BLaER1 treated with 17β-estradiol and CSF1 and Interleukin-3, amounts not matched to agents 10 nM and 100 nM (cell line): ENCODE data around the gene ATP11A.

ENCODE experiments used
- H3K27ac ChIP-seq, 11 experiments: shearing (Covaris generic); formaldehyde crosslinking; 2 replicates each; pipeline ENCODE4 v1.8.1; 2022
- H3K27me3 ChIP-seq, 11 experiments: shearing (Covaris generic); formaldehyde crosslinking; 2 replicates each; pipeline ENCODE4 v1.8.1; 2022
- H3K36me3 ChIP-seq, 11 experiments: shearing (Covaris generic); formaldehyde crosslinking; 2 replicates each; pipeline ENCODE4 v1.8.1; 2022
- H3K4me1 ChIP-seq, 10 experiments: shearing (Covaris generic); formaldehyde crosslinking; 2 replicates each; pipeline ENCODE4 v1.8.1; 2022
- H3K4me2 ChIP-seq, 11 experiments: shearing (Covaris generic); formaldehyde crosslinking; 2 replicates each; pipeline ENCODE4 v1.8.1; 2022
- H3K4me3 ChIP-seq, 10 experiments: shearing (Covaris generic); formaldehyde crosslinking; 2 replicates each; pipeline ENCODE4 v1.8.1; 2022
- H3K9ac ChIP-seq, 11 experiments: shearing (Covaris generic); formaldehyde crosslinking; 2 replicates each; pipeline ENCODE4 v1.8.1; 2022
- H3K9me3 ChIP-seq, 11 experiments: shearing (Covaris generic); formaldehyde crosslinking; replicated peaks in 1 of 11; 2 replicates each; pipeline ENCODE4 v1.8.1; 2022
- H4K20me1 ChIP-seq, 11 experiments: shearing (Covaris generic); formaldehyde crosslinking; 2 replicates each; pipeline ENCODE4 v1.8.1; 2022
- Cebpa-rat ChIP-seq, 11 experiments: shearing (Covaris generic); IDR thresholded peaks; 2 replicates each; pipeline ENCODE4 v1.8.1; 2022

ATP11A gene

GRCh38 chr13:112902101-112902651, 212.3 kb downstream of the ATP11A start:
- Histone ChIP-seq H3K9ac (no peak overlapping the region), H3K4me3 (no peak overlapping the region), H3K27ac (no peak overlapping the region), H3K4me2 (no peak overlapping the region), H4K20me1 (peaks cover 0 to 24% (median 6%) of the 10 kb centered on the region in 11 experiments; a peak in 6 of 22 replicates), H3K9me3 (peaks cover 37 to 44% (median 41%) of the 10 kb centered on the region in 11 experiments), H3K4me1 (peaks cover 0 to 8% (median 3%) of the 10 kb centered on the region in 10 experiments; a peak in 7 of 20 replicates), H3K36me3 (peaks cover 0 to 6% (median 0%) of the 10 kb centered on the region in 11 experiments; a peak in 3 of 22 replicates), H3K27me3 (peaks cover 79 to 100% (median 99%) of the 10 kb centered on the region in 11 experiments)
- no peak for TF ChIP-seq Cebpa-rat (IDR thresholded peaks at IDR 0.05)

- H3K9me3 ChIP-seq, result peaks cover 37 to 44% (median 41%) of the 10 kb centered on the region in 11 experiments
- H3K4me1 ChIP-seq, result peaks cover 0 to 13% (median 8%) of the 10 kb centered on the region in 10 experiments; a peak in 16 of 20 replicates
- peaks cover 0 to 6% (median 0%) of the 10 kb centered on the region in 11 experiments; a peak in 3 of 22 replicates for H3K36me3 ChIP-seq
- no peak overlapping the region for H3K4me2 ChIP-seq
- no peak for TF ChIP-seq Cebpa-rat (IDR thresholded peaks at IDR 0.05)
- peaks cover 82 to 100% (median 99%) of the 10 kb centered on the region in 11 experiments for H3K27me3 ChIP-seq
- H3K27ac ChIP-seq, result no peak overlapping the region
- H3K9ac ChIP-seq, result no peak overlapping the region
- no peak overlapping the region for H3K4me3 ChIP-seq
- peaks cover 0 to 19% (median 6%) of the 10 kb centered on the region in 11 experiments; a peak in 10 of 22 replicates for H4K20me1 ChIP-seq
Measured at GRCh38 chr13:112902669-112903068, 212.8 kb downstream of the ATP11A start.

- Histone ChIP-seq H3K36me3 (peaks cover 0 to 6% (median 0%) of the 10 kb centered on the region in 11 experiments; a peak in 3 of 22 replicates), H3K27me3 (peaks cover 86 to 100% (median 99%) of the 10 kb centered on the region in 11 experiments), H3K4me2 (no peak overlapping the region), H3K4me1 (peaks cover 3 to 17% (median 12%) of the 10 kb centered on the region in 10 experiments), H3K4me3 (no peak overlapping the region), H3K27ac (no peak overlapping the region), H3K9ac (no peak overlapping the region), H3K9me3 (peaks cover 37 to 44% (median 41%) of the 10 kb centered on the region in 11 experiments), H4K20me1 (peaks cover 0 to 24% (median 9%) of the 10 kb centered on the region in 11 experiments; a peak in 11 of 22 replicates)
- TF ChIP-seq Cebpa-rat (IDR thresholded peaks at IDR 0.05), result no peak
Measured at GRCh38 chr13:112903071-112903577, 213.3 kb downstream of the ATP11A start.

- peaks cover 8 to 23% (median 18%) of the 10 kb centered on the region in 10 experiments for H3K4me1 ChIP-seq
- peaks cover 37 to 44% (median 41%) of the 10 kb centered on the region in 11 experiments for H3K9me3 ChIP-seq
- H4K20me1 ChIP-seq, result peaks cover 0 to 27% (median 13%) of the 10 kb centered on the region in 11 experiments; a peak in 16 of 22 replicates
- H3K27me3 ChIP-seq, result peaks cover 88 to 100% (median 95%) of the 10 kb centered on the region in 11 experiments
- H3K36me3 ChIP-seq, result peaks cover 0 to 6% (median 0%) of the 10 kb centered on the region in 11 experiments; a peak in 3 of 22 replicates
- H3K4me3 ChIP-seq, result no peak overlapping the region
- no peak for TF ChIP-seq Cebpa-rat (IDR thresholded peaks at IDR 0.05)
- no peak overlapping the region for H3K9ac ChIP-seq
- H3K4me2 ChIP-seq, result no peak overlapping the region
- H3K27ac ChIP-seq, result no peak overlapping the region
Measured at GRCh38 chr13:112903606-112904195, 213.9 kb downstream of the ATP11A start.

- Histone ChIP-seq H3K4me1 (peaks cover 16 to 31% (median 26%) of the 10 kb centered on the region in 10 experiments), H4K20me1 (peaks cover 0 to 29% (median 21%) of the 10 kb centered on the region in 11 experiments; a peak in 17 of 22 replicates)
- TF ChIP-seq Cebpa-rat (IDR thresholded peaks at IDR 0.05), result 0 out of 22 replicates have a peak, but pooled peaks of 1 of the 11 experiments have one; percentile 11
Measured at GRCh38 chr13:112904436-112904960, 214.7 kb downstream of the ATP11A start.

GRCh38 chr13:112905086-112905485, 215.2 kb downstream of the ATP11A start:
- no peak overlapping the region for H3K4me2 ChIP-seq

More at GRCh38 chr13:112904436-112904960, 214.7 kb downstream of the ATP11A start:
- Histone ChIP-seq H3K27ac (no peak overlapping the region), H3K36me3 (peaks cover 0 to 6% (median 0%) of the 10 kb centered on the region in 11 experiments; a peak in 3 of 22 replicates), H3K9me3 (peaks cover 37 to 44% (median 41%) of the 10 kb centered on the region in 11 experiments), H3K27me3 (peaks cover 89 to 100% (median 95%) of the 10 kb centered on the region in 11 experiments), H3K9ac (no peak overlapping the region), H3K4me2 (no peak overlapping the region), H3K4me3 (no peak overlapping the region; a peak in 1 of 20 replicates)

GRCh38 chr13:112905619-112905989, 215.8 kb downstream of the ATP11A start:
- Histone ChIP-seq H3K9me3 (peaks cover 37 to 44% (median 41%) of the 10 kb centered on the region in 11 experiments), H3K4me1 (peaks cover 19 to 39% (median 36%) of the 10 kb centered on the region in 10 experiments), H3K27ac (no peak overlapping the region), H3K4me2 (no peak overlapping the region), H4K20me1 (peaks cover 0 to 28% (median 22%) of the 10 kb centered on the region in 11 experiments; a peak in 17 of 22 replicates), H3K27me3 (peaks cover 89 to 100% (median 95%) of the 10 kb centered on the region in 11 experiments), H3K4me3 (no peak overlapping the region; a peak in 1 of 20 replicates), H3K36me3 (peaks cover 0 to 6% (median 0%) of the 10 kb centered on the region in 11 experiments; a peak in 3 of 22 replicates), H3K9ac (no peak overlapping the region)
- TF ChIP-seq Cebpa-rat (IDR thresholded peaks at IDR 0.05), result no peak

More at GRCh38 chr13:112905086-112905485, 215.2 kb downstream of the ATP11A start:
- peaks cover 0 to 30% (median 23%) of the 10 kb centered on the region in 11 experiments; a peak in 17 of 22 replicates for H4K20me1 ChIP-seq
- no peak for TF ChIP-seq Cebpa-rat (IDR thresholded peaks at IDR 0.05)
- no peak overlapping the region for H3K4me3 ChIP-seq
- H3K9me3 ChIP-seq, result peaks cover 37 to 44% (median 41%) of the 10 kb centered on the region in 11 experiments
- H3K4me1 ChIP-seq, result peaks cover 19 to 37% (median 32%) of the 10 kb centered on the region in 10 experiments
- no peak overlapping the region for H3K27ac ChIP-seq
- peaks cover 89 to 100% (median 95%) of the 10 kb centered on the region in 11 experiments for H3K27me3 ChIP-seq
- no peak overlapping the region for H3K9ac ChIP-seq
- H3K36me3 ChIP-seq, result peaks cover 0 to 6% (median 0%) of the 10 kb centered on the region in 11 experiments; a peak in 3 of 22 replicates

- no peak overlapping the region; a peak in 1 of 20 replicates for H3K4me3 ChIP-seq
- H3K27me3 ChIP-seq, result peaks cover 89 to 100% (median 95%) of the 10 kb centered on the region in 11 experiments
- H3K9ac ChIP-seq, result no peak overlapping the region
- peaks cover 19 to 37% (median 33%) of the 10 kb centered on the region in 10 experiments for H3K4me1 ChIP-seq
- no peak overlapping the region for H3K27ac ChIP-seq
- peaks cover 0 to 28% (median 22%) of the 10 kb centered on the region in 11 experiments; a peak in 17 of 22 replicates for H4K20me1 ChIP-seq
- H3K36me3 ChIP-seq, result peaks cover 0 to 6% (median 0%) of the 10 kb centered on the region in 11 experiments; a peak in 3 of 22 replicates
- no peak for TF ChIP-seq Cebpa-rat (IDR thresholded peaks at IDR 0.05)
- peaks cover 37 to 44% (median 41%) of the 10 kb centered on the region in 11 experiments for H3K9me3 ChIP-seq
- no peak overlapping the region for H3K4me2 ChIP-seq
Measured at GRCh38 chr13:112905990-112906641, 216.3 kb downstream of the ATP11A start.
